Neural progenitor cell (in vitro differentiated cells): ENCODE measurements around the gene C11orf42.

Source experiments
- EZH2phosphoT487 ChIP-seq: fragments of 200-600 bp; sonication (generic); IDR thresholded peaks from 2 replicates; pipeline ENCODE4 v1.6.1; 2017; ENCODE audit warnings: antibody characterized with exemption
- TF ChIP-seq, protein P1 (sequence below): fragments of 200-600 bp; sonication (generic); IDR thresholded peaks from 2 replicates; pipeline ENCODE4 v1.5.1; 2017; ENCODE audit warnings: antibody characterized with exemption, mild to moderate bottlenecking

DNA sequence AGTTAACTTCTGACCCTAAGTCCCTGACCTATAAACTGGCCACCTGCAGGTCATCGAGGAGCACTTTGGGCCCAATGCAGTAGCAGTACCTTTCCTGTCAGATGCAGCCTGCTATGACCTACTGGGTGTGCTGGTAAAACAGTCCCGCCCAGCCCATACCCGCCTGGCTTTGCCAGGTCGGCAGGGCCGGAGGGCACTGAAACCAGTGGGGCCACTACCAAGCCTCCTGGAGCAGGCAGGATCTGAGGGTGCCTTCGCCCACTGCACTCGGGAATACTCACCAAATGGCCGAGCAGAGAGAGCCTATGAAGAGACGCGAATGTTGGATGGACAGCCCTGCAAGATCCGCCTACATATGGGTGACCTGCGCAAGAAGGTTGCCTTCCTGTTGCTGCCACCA, 4.4 kb downstream of the C11orf42 start:
- TF ChIP-seq, protein P1, sequence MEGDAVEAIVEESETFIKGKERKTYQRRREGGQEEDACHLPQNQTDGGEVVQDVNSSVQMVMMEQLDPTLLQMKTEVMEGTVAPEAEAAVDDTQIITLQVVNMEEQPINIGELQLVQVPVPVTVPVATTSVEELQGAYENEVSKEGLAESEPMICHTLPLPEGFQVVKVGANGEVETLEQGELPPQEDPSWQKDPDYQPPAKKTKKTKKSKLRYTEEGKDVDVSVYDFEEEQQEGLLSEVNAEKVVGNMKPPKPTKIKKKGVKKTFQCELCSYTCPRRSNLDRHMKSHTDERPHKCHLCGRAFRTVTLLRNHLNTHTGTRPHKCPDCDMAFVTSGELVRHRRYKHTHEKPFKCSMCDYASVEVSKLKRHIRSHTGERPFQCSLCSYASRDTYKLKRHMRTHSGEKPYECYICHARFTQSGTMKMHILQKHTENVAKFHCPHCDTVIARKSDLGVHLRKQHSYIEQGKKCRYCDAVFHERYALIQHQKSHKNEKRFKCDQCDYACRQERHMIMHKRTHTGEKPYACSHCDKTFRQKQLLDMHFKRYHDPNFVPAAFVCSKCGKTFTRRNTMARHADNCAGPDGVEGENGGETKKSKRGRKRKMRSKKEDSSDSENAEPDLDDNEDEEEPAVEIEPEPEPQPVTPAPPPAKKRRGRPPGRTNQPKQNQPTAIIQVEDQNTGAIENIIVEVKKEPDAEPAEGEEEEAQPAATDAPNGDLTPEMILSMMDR, result no peak
- TF ChIP-seq EZH2phosphoT487, result no peak
